Measurements from ENCODE around the gene GNB2.
"Not testable (repeated sequence)": the region's sequence is repeated elsewhere in the genome, so short reads cannot be mapped to it uniquely, and the experiment has no call there.

Gene GNB2

DNA sequence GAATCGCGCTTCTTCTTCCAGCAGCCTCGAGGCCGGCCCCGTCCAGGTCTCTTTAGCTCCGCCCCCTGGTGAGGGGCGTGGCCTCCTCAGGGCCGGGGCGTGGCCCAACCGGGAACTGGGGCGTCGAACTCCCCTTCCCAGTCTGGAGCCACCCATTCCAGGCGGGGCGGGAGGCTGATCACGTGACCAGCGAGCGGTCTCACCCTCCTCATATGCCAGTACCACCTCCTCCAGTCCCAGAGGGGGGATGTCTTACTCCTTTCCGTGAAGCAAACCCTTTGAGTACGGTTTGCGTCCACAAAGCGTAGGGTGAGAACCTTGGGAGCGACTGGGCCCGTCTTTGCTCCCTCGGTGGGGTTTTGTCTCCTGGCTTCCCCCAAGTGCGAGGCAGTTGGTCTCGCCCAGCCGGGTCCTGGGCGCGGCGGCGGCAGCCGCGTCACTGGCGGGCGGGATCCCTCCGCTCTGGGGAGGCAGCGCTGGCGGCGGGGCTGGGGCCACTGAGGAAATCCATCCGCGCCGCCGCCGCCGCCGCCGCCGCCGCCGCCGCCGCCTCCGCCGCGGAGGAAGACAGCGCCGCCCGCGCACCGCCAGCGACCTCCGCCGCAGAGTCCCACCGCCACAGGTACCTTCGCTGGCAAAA is at the start of gene GNB2:
GNB2 (plus strand) TSS at position 439 of the 640 bp plus-strand sequence. CDS start 2,526 bp downstream, outside the sequence.
- DNase-seq: peak; percentile 96

- no peak for DNase-seq
These were observed 49.4 kb upstream of the GNB2 start for GRCh38 chr7:100623951-100624824.

DNA sequence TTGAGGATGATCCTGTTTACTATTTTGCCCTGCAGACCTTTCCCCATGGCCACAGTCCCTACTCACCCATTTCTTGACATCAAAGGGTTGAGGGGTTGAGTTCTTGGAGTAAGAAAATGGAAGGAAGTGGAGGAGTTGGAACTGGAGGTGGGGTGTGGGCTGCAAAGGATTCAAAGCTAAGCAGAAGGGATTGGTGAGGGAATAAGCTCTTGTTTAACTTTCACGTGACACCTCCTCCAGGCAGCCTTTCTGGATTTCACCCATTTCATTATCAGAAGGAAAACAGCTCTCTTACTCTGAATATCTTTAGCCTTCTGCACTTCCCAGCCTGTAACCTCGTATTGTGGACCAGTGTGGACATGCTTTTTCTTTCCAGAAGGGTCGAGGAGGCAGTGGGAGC is 47.5 kb upstream of the GNB2 start:
- no peak for DNase-seq

- DNase-seq: peak; percentile 74
These were observed 46.9 kb upstream of the GNB2 start for GRCh38 chr7:100626530-100627237.

- no peak for DNase-seq
These were observed 46.3 kb upstream of the GNB2 start for GRCh38 chr7:100627238-100627549.

GRCh38 chr7:100629117-100629716 is 44.3 kb upstream of the GNB2 start:
- no peak for DNase-seq

- DNase-seq: no peak
These were observed 43.5 kb upstream of the GNB2 start for GRCh38 chr7:100630066-100630465.

DNA sequence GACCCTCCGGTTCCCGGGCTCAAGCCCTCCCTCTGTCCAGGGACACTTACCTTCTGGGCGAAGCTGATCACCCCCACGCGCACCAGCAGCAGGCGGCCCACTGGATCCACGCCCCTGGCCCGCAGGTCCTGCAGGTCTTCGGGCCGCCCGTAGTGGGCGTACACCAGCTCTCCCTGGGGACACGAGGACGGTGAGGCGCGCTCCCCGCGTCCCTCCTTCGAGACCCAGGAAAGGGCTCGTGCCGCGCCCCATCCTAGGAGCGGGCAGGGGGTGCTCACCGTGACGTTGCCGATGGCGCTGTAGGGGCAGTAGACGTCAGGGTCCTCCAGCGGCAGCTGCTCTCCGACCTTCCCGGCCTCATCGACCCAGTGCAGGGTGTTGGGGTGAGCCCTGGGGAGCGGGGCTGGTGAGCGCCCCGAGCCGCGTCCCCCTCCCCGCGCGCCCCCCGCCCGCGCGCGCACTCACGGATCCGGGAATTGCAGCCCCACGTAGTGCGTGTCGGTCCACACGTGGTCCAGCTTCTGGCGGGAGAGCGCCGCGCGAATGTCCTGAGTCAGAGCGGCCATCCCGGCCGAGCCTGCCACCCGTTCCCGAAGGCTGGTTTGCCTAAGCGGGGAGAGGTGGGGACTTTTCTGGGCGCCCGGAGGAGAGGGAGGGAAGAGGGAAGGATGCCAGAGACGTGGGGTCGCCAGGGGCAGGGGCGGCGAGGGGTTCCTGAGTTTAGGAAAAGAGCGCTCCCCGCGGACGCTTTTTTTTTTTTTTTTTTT is 40.4 kb upstream of the GNB2 start:
- DNase-seq: peak; percentile 64

GRCh38 chr7:100639995-100640516 is 33.5 kb upstream of the GNB2 start:
- DNase-seq: no peak

GRCh38 chr7:100640517-100641440 is 32.8 kb upstream of the GNB2 start:
- no peak for DNase-seq

- DNase-seq: no peak
These were observed 32.1 kb upstream of the GNB2 start, which contains the start of gene TFR2 for GRCh38 chr7:100641463-100641859. TSS of gene TFR2 (minus strand) at chr7:100641552. CDS start at chr7:100641509, 43 bp downstream.

- no peak for DNase-seq
These were observed 31.5 kb upstream of the GNB2 start for GRCh38 chr7:100641860-100642533.

DNA sequence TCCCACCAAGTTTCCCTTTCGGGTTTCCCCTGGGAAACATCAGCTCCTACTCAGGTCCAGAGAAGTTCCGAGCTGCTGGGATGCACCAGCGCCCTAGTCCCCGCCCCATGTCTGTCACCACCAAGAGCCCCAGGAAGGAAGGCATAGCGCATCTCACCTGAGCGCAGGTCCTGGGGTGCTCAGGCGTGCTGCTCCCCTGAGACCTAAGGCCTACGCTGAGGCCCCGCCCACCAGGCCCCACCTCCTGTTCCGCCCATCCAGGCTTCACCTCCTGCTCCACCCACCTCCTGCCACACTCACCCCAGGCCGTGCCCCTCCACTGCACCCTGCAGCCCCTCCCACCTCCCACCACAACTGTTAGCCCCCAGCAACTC is 31.0 kb upstream of the GNB2 start:
- peak; percentile 39 for DNase-seq

GRCh38 chr7:100649826-100650565 is 23.5 kb upstream of the GNB2 start:
- DNase-seq: no peak

GRCh38 chr7:100654908-100655831 is 18.4 kb upstream of the GNB2 start:
- no peak for DNase-seq

DNA sequence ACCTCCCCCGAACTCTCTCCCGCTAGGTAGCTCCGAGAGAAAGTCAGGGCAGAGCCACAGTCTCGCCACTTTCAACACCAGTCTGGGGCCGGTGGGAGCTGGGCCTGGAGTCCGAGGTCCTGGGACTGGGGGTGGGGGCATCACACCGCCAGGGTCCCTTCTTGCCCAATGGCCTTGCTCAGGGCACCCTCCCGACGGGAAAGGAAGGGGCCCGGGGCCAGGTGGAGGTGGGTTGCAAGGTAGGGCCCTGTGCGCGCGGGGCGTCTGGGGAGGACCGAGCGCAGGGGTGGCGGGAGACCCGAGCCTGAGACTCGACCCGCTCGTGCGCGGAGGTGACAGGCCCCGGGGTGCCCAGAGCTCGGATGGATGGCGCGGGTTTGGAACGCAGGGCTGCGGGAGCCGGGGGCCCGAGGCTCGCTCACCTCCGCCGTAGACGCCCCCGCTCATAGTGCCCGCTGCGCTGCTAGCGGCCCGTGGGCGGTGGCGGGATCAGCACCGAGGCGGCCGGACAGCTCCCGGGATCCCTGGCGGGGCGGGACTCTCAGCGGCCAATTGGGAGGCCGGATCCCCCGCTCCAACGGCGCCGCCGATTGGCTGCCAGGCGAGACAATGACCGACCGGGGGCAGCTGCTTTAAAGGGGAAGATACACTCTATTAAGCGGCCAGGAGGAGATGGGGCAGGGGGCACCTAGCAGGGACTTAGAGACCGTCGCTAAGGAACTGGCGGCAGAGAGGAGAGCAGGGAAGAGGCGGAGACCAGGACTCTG is 17.4 kb upstream of the GNB2 start, which contains the start of gene ACTL6B:
ACTL6B (minus strand) TSS at position 541 of the 767 bp plus-strand sequence; CDS start at position 447, 94 bp downstream.
- peak; percentile 77 for DNase-seq

DNA sequence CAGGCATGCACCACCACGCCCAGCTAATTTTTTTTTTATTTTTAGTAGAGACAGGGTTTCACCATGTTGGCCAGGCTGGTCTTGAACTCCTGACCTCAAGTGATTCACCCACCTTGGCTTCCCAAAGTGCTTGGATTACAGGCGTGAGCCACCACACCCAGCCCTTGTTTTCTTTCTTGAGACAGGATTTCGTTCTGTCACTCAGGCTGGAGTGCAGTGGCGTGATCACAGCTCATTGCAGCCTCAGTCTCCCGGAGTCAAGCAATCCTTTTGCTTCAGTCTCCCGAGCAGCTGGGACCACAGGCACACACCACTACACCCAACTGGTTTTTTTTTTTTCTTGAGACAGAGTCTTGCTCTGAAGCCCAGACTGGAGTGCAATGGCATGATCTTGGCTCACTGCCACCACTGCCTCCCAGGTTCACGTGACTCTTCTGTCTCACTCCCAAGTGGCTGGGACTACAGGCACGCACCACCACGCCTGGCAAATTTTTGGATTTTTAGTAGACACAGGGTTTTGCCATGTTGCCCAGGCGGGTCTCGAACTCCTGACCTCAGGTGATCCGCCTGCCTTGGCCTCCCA is 11.3 kb upstream of the GNB2 start:
- not testable (repeated sequence) for DNase-seq
